Liver (tissue), 9 donors: ENCODE data around the gene AXDND1. TPM values are rescaled to one million over a fixed set of nuclear protein-coding genes. Genes with fewer than 3 reads are reported as not detected.
"Not testable (repeated sequence)": the region's sequence is repeated elsewhere in the genome, so short reads cannot be mapped to it uniquely, and the experiment has no call there.

Experiments
- DNase-seq: peaks from one replicate; pipeline ENCODE4 v3.0.0-alpha.2; 2017; ENCODE audit warnings: low spot score
- H3K27ac ChIP-seq, 2 donors: one replicate each; pipeline ENCODE4 v1.7.0; 2013; ENCODE audit warnings: inconsistent platforms in 2 of 2, low read length in 2 of 2, control low read depth in 1 of 2, low read depth in 1 of 2, mild to moderate bottlenecking in 1 of 2
- H3K27me3 ChIP-seq, 4 donors: one replicate each; pipeline versions ENCODE4 v1.6.1 to v1.7.0; 2013; ENCODE audit warnings: low read length in 3 of 4, inconsistent platforms in 1 of 4, mild to moderate bottlenecking in 1 of 4, moderate library complexity in 1 of 4; ENCODE audit not compliant: control insufficient read depth in 4 of 4, insufficient read depth in 4 of 4
- H3K36me3 ChIP-seq, 4 donors: one replicate each; pipeline versions ENCODE4 v1.6.1 to v1.7.0; 2013; ENCODE audit warnings: low read length in 3 of 4, mild to moderate bottlenecking in 3 of 4, low read depth in 1 of 4, moderate library complexity in 1 of 4; ENCODE audit not compliant: control insufficient read depth in 4 of 4, insufficient read depth in 3 of 4
- H3K4me1 ChIP-seq, 4 donors: one replicate each; pipeline versions ENCODE4 v1.6.1 to v1.7.0; 2013; ENCODE audit warnings: low read length in 3 of 4, mild to moderate bottlenecking in 3 of 4, moderate library complexity in 1 of 4; ENCODE audit not compliant: control insufficient read depth in 4 of 4, insufficient read depth in 4 of 4
- H3K4me3 ChIP-seq, 3 donors: one replicate each; pipeline versions ENCODE4 v1.6.1 to v1.7.0; 2013; ENCODE audit warnings: low read length in 3 of 3, control low read depth in 1 of 3, low read depth in 1 of 3, mild to moderate bottlenecking in 1 of 3
- H3K9ac ChIP-seq, 2 donors: one replicate each; pipeline ENCODE4 v1.7.0; 2013; ENCODE audit warnings: low read length in 2 of 2, mild to moderate bottlenecking in 2 of 2, moderate library complexity in 2 of 2, control low read depth in 1 of 2, low read depth in 1 of 2
- H3K9me3 ChIP-seq, 4 donors: one replicate each; pipeline versions ENCODE4 v1.6.1 to v1.7.0; 2013; ENCODE audit warnings: low read length in 3 of 4; ENCODE audit not compliant: control insufficient read depth in 4 of 4
- EGR1 ChIP-seq, 2 donors: IDR thresholded peaks; 2 replicates each; pipeline ENCODE4 v1.6.1; 2016 to 2018; ENCODE audit warnings: antibody characterized with exemption in 2 of 2, low read depth in 2 of 2
- FOXA1 ChIP-seq: IDR thresholded peaks from 2 replicates; pipeline ENCODE4 v1.6.1; 2016; ENCODE audit warnings: antibody characterized with exemption
- FOXA2 ChIP-seq: IDR thresholded peaks from 2 replicates; pipeline ENCODE4 v1.6.1; 2016; ENCODE audit warnings: antibody characterized with exemption
- GABPA ChIP-seq, 2 donors: IDR thresholded peaks in 1 of 2; conservative IDR thresholded peaks in 1 of 2; 2 replicates each; pipeline ENCODE4 v1.6.1; 2016; ENCODE audit warnings: antibody characterized with exemption in 2 of 2, mild to moderate bottlenecking in 1 of 2, moderate library complexity in 1 of 2
- HNF4A ChIP-seq, 2 donors: conservative IDR thresholded peaks; 2 replicates each; pipeline ENCODE4 v1.6.1; 2016; ENCODE audit warnings: antibody characterized with exemption in 2 of 2, mild to moderate bottlenecking in 2 of 2
- HNF4G ChIP-seq: IDR thresholded peaks from 2 replicates; pipeline ENCODE4 v1.6.1; 2016; ENCODE audit warnings: antibody characterized with exemption
- JUND ChIP-seq, 2 donors: IDR thresholded peaks; 2 replicates each; pipeline ENCODE4 v1.6.1; 2016; ENCODE audit warnings: antibody characterized with exemption in 2 of 2
- MAX ChIP-seq: IDR thresholded peaks from 2 replicates; pipeline ENCODE4 v1.6.1; 2016; ENCODE audit warnings: antibody characterized with exemption
- NR2F2 ChIP-seq: IDR thresholded peaks from 2 replicates; pipeline ENCODE4 v1.6.1; 2016; ENCODE audit warnings: antibody characterized with exemption
- RAD21 ChIP-seq, 2 donors: IDR thresholded peaks; 2 replicates each; pipeline ENCODE4 v1.6.1; 2016; ENCODE audit warnings: antibody characterized with exemption in 2 of 2, mild to moderate bottlenecking in 2 of 2
- REST ChIP-seq: IDR thresholded peaks from 2 replicates; pipeline ENCODE4 v1.6.1; 2016; ENCODE audit warnings: antibody characterized with exemption, mild to moderate bottlenecking
- SP1 ChIP-seq: IDR thresholded peaks from 2 replicates; pipeline ENCODE4 v1.6.1; 2018; ENCODE audit warnings: antibody characterized with exemption, mild to moderate bottlenecking
- YY1 ChIP-seq: IDR thresholded peaks from 2 replicates; pipeline ENCODE4 v1.6.1; 2016; ENCODE audit warnings: antibody characterized with exemption, mild to moderate bottlenecking
- WGBS: extraction: QIAGEN DNeasy Blood & Tissue Kit; methylation state at CpG from one replicate; pipeline ENCODE4 v1.1.7; 2013; 5-methylcytosine and 5-hydroxymethylcytosine counted together
- polyA plus RNA-seq, 2 donors: library from polyadenylated mRNA; stranded (reverse) in 1 of 2; unstranded in 1 of 2; fragments of 200-250 nt in 1 of 2; fragments of >200 nt in 1 of 2; fragmentation: Nextera tagmentation in 1 of 2; extraction: Ambion mirVana in 1 of 2; gene quantifications; one replicate each; pipeline versions ENCODE4 v1.2.1 to v1.2.3, GENCODE V29; 2013 to 2015
- total RNA-seq, 2 donors: library from RNA; depleted of rRNA; stranded (reverse); fragments of >200 nt; gene quantifications; one replicate each; pipeline ENCODE4 v1.2.3, GENCODE V29; 2014
- TF ChIP-seq, protein P1 (sequence below): IDR thresholded peaks from 2 replicates; pipeline ENCODE4 v1.6.1; 2016; ENCODE audit warnings: antibody characterized with exemption
- TF ChIP-seq, protein P2 (sequence below): IDR thresholded peaks from 2 replicates; pipeline ENCODE4 v1.6.1; 2016; ENCODE audit warnings: antibody characterized with exemption
- donor health status: healthy.
- donor health status: healthy.
- donor health status: healthy.
- donor health status: healthy.
- donor health status: healthy.

The AXDND1 gene
- total and polyA plus RNA-seq, 4 donors, result 0.25 TPM; not detected in 3

DNA sequence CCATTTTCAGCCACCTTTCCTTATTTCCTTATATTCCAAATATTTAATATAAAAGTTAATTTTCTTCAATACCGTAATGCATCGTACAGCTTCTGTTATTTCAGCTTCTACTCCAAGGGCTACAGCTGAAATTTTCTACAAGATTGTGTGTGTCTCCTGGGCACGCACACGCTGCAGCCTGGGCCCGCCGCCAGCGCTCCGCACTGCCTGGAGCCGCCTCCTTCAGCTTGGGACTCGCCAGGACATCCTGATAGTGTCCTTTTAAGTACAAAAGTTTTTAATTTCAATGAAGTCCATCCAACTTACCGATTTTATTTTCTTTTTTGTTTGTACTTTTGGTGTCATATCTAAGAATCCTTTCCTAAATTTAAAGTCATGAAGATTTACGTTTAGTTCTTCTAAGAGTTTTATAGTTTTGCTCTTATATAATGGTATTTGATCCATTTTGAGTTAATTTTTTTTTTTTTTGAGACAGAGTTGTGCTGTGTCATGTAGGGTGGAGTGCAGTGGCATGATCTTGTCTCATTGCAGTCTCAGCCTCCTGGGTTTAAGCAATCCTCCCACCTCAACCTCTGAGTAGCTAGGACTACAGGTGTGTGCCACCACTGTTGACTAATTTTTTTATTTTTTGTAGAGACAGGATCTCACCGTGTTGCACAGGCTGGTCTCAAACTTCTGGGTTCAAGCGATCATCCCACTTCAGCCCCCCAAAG lies 82.8 kb downstream of the AXDND1 start:
- Histone ChIP-seq H3K9ac (no peak overlapping the region), H3K36me3 (no peaks in the 10 kb centered on the region), H3K27me3 (no peaks in the 10 kb centered on the region), H3K4me1 (no peaks in the 10 kb centered on the region), H3K9me3 (no peaks in the 10 kb centered on the region), H3K4me3 (no peak overlapping the region), H3K27ac (no peak overlapping the region)
- WGBS, result 87% methylated on average over 14 of the region's 14 CpGs
- no peak for DNase-seq
- TF ChIP-seq NR2F2 (no peak), HNF4A (conservative IDR thresholded peaks at IDR 0.05) (no peak), YY1 (no peak), JUND (IDR thresholded peaks at IDR 0.05) (no peak)
- TF ChIP-seq, protein P1, sequence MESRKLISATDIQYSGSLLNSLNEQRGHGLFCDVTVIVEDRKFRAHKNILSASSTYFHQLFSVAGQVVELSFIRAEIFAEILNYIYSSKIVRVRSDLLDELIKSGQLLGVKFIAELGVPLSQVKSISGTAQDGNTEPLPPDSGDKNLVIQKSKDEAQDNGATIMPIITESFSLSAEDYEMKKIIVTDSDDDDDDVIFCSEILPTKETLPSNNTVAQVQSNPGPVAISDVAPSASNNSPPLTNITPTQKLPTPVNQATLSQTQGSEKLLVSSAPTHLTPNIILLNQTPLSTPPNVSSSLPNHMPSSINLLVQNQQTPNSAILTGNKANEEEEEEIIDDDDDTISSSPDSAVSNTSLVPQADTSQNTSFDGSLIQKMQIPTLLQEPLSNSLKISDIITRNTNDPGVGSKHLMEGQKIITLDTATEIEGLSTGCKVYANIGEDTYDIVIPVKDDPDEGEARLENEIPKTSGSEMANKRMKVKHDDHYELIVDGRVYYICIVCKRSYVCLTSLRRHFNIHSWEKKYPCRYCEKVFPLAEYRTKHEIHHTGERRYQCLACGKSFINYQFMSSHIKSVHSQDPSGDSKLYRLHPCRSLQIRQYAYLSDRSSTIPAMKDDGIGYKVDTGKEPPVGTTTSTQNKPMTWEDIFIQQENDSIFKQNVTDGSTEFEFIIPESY, result no peak

- DNase-seq, H3K4me3 ChIP-seq, H3K27me3 ChIP-seq, H3K36me3 ChIP-seq, H3K4me1 ChIP-seq, H3K9ac ChIP-seq, H3K9me3 ChIP-seq, H3K27ac ChIP-seq: not testable (repeated sequence)
- 93% methylated on average over 2 of the region's 2 CpGs for WGBS
Measured at GRCh38 chr1:179459606-179460206, 93.9 kb downstream of the AXDND1 start.

DNA sequence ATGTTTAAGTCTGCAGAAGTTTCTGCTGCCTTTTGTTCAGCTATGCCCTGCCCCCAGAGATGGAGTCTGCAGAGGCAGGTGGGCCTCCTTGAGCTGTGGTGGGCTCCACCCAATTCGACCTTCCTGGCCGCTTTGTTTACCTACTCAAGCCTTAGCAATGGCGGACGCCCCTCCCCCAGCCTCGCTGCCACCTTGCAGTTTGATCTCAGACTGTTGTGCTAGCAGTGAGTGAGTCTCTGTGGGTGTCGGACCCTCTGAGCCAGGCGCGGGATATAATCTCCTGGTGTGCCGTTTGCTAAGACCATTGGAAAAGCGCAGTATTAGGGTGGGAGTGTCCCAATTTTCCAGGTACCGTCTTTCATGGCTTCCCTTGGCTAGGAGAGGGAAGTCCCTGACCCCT lies 99.9 kb downstream of the AXDND1 start:
- H3K9ac ChIP-seq, H3K27me3 ChIP-seq, H3K9me3 ChIP-seq, H3K27ac ChIP-seq, H3K4me1 ChIP-seq, DNase-seq, H3K36me3 ChIP-seq, H3K4me3 ChIP-seq: not testable (repeated sequence)
- 92% methylated on average over 11 of the region's 11 CpGs for WGBS

GRCh38 chr1:179474713-179475112 lies 108.9 kb downstream of the AXDND1 start:
- H3K36me3 ChIP-seq, result no peaks in the 10 kb centered on the region
- 81% methylated on average over 3 of the region's 3 CpGs for WGBS
- H3K4me3 ChIP-seq, result no peak overlapping the region
- H3K27ac ChIP-seq, result no peak overlapping the region
- H3K9ac ChIP-seq, result no peak overlapping the region
- H3K9me3 ChIP-seq, result peaks cover 4 to 27% (median 10%) of the 10 kb centered on the region in 4 donors
- no peak for DNase-seq
- no peaks in the 10 kb centered on the region for H3K4me1 ChIP-seq
- H3K27me3 ChIP-seq, result no peaks in the 10 kb centered on the region
- TF ChIP-seq FOXA1 (no peak), FOXA2 (no peak), GABPA (IDR thresholded peaks at IDR 0.05 in 1 of 2, conservative IDR thresholded peaks at IDR 0.05 in 1 of 2) (no peak), SP1 (no peak), REST (no peak), RAD21 (IDR thresholded peaks at IDR 0.05) (no peak), HNF4G (no peak), EGR1 (IDR thresholded peaks at IDR 0.05; ENCODE audit: low read depth in 2 of 2) (no peak), JUND (IDR thresholded peaks at IDR 0.05) (no peak), HNF4A (conservative IDR thresholded peaks at IDR 0.05) (no peak), MAX (no peak), NR2F2 (no peak)
- TF ChIP-seq, protein P2, sequence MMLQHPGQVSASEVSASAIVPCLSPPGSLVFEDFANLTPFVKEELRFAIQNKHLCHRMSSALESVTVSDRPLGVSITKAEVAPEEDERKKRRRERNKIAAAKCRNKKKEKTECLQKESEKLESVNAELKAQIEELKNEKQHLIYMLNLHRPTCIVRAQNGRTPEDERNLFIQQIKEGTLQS, result no peak
- TF ChIP-seq, protein P1, result no peak
